Neuron (in vitro differentiated cells): Measurements from ENCODE around the gene SNX13.
A peak's percentile ranks its signal among the peaks of the same experiment; 100 is the strongest.

Experiments used
- H2AFZ ChIP-seq: one replicate; pipeline ENCODE4 v1.6.1; 2013; ENCODE audit warnings: low read depth, mild to moderate bottlenecking, inconsistent platforms, low read length, moderate library complexity
- H3K27me3 ChIP-seq: one replicate; pipeline ENCODE4 v1.6.1; 2013; ENCODE audit warnings: low read length; ENCODE audit not compliant: insufficient read depth
- H3K36me3 ChIP-seq: one replicate; pipeline ENCODE4 v1.6.1; 2013; ENCODE audit warnings: low read length; ENCODE audit not compliant: insufficient read depth
- H3K4me1 ChIP-seq: one replicate; pipeline ENCODE4 v1.6.1; 2013; ENCODE audit warnings: low read length; ENCODE audit not compliant: insufficient read depth
- H3K4me3 ChIP-seq: 2 replicates; pipeline ENCODE4 v1.5.1; 2013; ENCODE audit warnings: mild to moderate bottlenecking, low read length, moderate library complexity
- H3K9me3 ChIP-seq: one replicate; pipeline ENCODE4 v1.6.1; 2013; ENCODE audit warnings: low read length

Gene SNX13, protein sequence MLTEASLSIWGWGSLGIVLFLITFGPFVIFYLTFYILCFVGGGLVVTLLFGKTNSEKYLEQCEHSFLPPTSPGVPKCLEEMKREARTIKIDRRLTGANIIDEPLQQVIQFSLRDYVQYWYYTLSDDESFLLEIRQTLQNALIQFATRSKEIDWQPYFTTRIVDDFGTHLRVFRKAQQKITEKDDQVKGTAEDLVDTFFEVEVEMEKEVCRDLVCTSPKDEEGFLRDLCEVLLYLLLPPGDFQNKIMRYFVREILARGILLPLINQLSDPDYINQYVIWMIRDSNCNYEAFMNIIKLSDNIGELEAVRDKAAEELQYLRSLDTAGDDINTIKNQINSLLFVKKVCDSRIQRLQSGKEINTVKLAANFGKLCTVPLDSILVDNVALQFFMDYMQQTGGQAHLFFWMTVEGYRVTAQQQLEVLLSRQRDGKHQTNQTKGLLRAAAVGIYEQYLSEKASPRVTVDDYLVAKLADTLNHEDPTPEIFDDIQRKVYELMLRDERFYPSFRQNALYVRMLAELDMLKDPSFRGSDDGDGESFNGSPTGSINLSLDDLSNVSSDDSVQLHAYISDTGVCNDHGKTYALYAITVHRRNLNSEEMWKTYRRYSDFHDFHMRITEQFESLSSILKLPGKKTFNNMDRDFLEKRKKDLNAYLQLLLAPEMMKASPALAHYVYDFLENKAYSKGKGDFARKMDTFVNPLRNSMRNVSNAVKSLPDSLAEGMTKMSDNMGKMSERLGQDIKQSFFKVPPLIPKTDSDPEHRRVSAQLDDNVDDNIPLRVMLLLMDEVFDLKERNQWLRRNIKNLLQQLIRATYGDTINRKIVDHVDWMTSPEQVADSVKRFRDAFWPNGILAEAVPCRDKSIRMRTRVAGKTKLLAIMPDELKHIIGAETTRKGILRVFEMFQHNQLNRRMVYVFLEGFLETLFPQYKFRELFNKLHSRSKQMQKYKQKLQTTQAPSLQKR

GRCh38 chr7:17940302-17940883, at the start of gene SNX13:
SNX13 (minus strand) TSS chr7:17940494; CDS start chr7:17940295, 199 bp downstream.
- Histone ChIP-seq H3K4me1 (peaks cover 27% of the 10 kb centered on the region), H3K4me3 (peak within 1 kb of the TSS; percentile 68), H3K27me3 (no peaks in the 10 kb centered on the region), H3K9me3 (no peaks in the 10 kb centered on the region), H2AFZ (peak within 1 kb of the TSS; percentile 98), H3K36me3 (no peaks in the 10 kb centered on the region)

DNA sequence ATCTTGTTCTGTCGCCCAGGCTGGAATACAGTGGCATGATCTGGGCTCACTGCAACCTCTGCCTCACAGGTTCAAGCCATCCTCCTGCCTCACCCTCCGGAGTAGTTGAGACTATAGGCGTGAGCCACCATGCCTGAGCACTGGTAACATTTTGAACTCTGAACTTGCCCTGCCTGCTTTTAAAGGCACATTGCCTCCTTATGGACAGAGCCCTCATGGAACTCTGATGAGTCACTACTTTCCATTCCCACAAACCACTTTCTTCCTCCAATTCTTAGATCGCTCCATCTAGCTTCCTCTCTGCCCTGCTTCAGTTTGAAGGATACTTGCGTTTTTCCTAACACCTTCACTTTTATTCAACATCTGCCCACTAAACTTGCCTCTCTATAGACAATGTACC, 49.3 kb upstream of the SNX13 start:
- H3K4me1 ChIP-seq, result peaks cover 11% of the 10 kb centered on the region
- H3K27me3 ChIP-seq, result no peaks in the 10 kb centered on the region
- H2AFZ ChIP-seq, result no peak overlapping the region
- no peaks in the 10 kb centered on the region for H3K9me3 ChIP-seq
- no peaks in the 10 kb centered on the region for H3K36me3 ChIP-seq
- H3K4me3 ChIP-seq, result no peak overlapping the region

GRCh38 chr7:17988858-17989257, 48.6 kb upstream of the SNX13 start:
- Histone ChIP-seq H3K4me1 (peaks cover 4% of the 10 kb centered on the region), H3K9me3 (no peaks in the 10 kb centered on the region), H3K36me3 (no peaks in the 10 kb centered on the region), H2AFZ (no peak overlapping the region), H3K4me3 (no peak overlapping the region), H3K27me3 (no peaks in the 10 kb centered on the region)

- Histone ChIP-seq H3K36me3 (no peaks in the 10 kb centered on the region), H2AFZ (no peak overlapping the region), H3K4me1 (no peaks in the 10 kb centered on the region), H3K9me3 (no peaks in the 10 kb centered on the region), H3K27me3 (no peaks in the 10 kb centered on the region), H3K4me3 (no peak overlapping the region)
These were observed 47.8 kb upstream of the SNX13 start for GRCh38 chr7:17988141-17988540.

- H3K27me3 ChIP-seq, result no peaks in the 10 kb centered on the region
- no peaks in the 10 kb centered on the region for H3K9me3 ChIP-seq
- H3K4me3 ChIP-seq, result no peak overlapping the region
- no peaks in the 10 kb centered on the region for H3K36me3 ChIP-seq
- no peak overlapping the region for H2AFZ ChIP-seq
- no peaks in the 10 kb centered on the region for H3K4me1 ChIP-seq
These were observed 46.6 kb upstream of the SNX13 start for GRCh38 chr7:17986851-17987250.

DNA sequence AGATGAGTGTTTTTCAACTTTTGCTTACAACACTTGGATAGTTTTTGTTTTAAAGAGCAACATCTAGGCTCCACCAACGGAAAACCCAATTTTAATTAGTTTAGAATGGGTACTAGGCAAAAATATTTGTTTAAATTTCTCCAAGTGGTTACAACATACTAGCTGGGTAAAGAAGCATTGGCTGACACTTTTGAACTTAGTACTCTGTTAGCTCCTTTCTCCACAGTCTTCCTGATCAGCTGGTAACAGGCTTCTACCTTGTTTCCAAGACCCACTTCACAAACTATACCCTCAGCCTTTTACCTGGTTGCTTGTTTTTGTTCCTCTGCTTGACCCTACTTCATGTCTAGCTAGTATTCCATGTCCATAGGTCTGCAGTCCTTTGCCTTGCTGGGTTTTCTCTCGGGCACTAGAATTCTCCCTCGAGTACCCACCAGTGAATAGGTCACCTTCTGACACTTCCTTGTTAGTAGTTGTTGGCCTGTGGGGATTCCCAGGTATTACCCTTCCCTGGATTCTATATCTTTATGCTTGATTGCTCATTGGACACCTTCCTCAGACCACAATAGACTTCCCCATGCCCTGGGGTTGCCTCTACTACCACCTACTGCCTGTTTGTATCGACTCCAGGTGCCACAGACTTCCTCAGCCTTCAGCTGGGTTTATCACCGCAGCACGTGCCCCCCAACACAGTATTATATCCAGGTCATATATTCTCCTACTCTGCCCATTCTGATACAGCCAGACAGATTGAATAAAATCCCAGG, 45.4 kb upstream of the SNX13 start:
- no peaks in the 10 kb centered on the region for H3K36me3 ChIP-seq
- H3K4me3 ChIP-seq, result no peak overlapping the region
- no peaks in the 10 kb centered on the region for H3K27me3 ChIP-seq

DNA sequence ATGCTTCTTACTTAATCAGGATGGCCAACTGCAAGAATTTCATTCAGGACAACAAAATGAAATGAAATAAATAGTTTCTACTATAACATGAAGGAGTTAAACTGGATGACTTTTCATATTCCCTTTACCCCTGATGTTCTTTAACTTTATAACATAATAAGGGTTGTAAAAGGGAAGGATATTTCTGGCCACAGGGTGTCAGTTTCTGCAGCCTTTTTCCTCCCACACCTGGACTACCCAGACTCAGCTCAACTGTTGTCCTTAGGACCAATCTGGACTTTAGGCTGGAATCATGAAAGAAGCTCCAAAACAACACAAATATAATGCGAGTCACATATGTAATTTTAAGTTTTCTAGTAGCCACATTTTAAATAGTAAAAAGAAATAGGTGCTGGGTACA, 44.0 kb upstream of the SNX13 start:
- no peak overlapping the region for H3K4me3 ChIP-seq
- no peaks in the 10 kb centered on the region for H3K36me3 ChIP-seq
- H2AFZ ChIP-seq, result no peak overlapping the region
- no peaks in the 10 kb centered on the region for H3K9me3 ChIP-seq
- no peaks in the 10 kb centered on the region for H3K4me1 ChIP-seq
- H3K27me3 ChIP-seq, result no peaks in the 10 kb centered on the region

More for the DNA sequence above, 45.4 kb upstream of the SNX13 start:
- no peaks in the 10 kb centered on the region for H3K4me1 ChIP-seq
- no peaks in the 10 kb centered on the region for H3K9me3 ChIP-seq
- H2AFZ ChIP-seq, result no peak overlapping the region

- no peak overlapping the region for H2AFZ ChIP-seq
- H3K36me3 ChIP-seq, result no peaks in the 10 kb centered on the region
- H3K9me3 ChIP-seq, result no peaks in the 10 kb centered on the region
- H3K4me3 ChIP-seq, result no peak overlapping the region
- H3K4me1 ChIP-seq, result no peaks in the 10 kb centered on the region
- no peaks in the 10 kb centered on the region for H3K27me3 ChIP-seq
These were observed 43.1 kb upstream of the SNX13 start for GRCh38 chr7:17983221-17984062.

DNA sequence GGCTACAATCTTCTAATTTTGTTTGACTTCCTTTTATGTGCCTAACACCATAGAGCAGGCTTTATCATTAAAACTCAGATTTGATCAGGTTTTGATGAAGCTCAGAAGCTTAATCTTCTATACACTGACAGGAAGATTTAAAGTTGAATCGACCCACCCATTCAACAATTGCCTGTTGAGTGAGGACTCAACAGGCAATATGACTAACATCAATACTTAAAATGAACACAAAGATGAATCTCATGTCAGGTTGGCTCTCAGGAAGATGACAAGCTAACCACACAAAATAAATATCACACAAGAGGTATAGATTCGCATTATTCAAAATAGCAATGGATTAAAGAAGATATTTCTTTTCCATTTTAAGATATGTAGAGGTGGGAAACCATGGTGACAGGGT, 36.7 kb upstream of the SNX13 start:
- H2AFZ ChIP-seq, result no peak overlapping the region
- no peaks in the 10 kb centered on the region for H3K36me3 ChIP-seq
- H3K27me3 ChIP-seq, result no peaks in the 10 kb centered on the region
- H3K4me1 ChIP-seq, result no peaks in the 10 kb centered on the region
- no peaks in the 10 kb centered on the region for H3K9me3 ChIP-seq
- H3K4me3 ChIP-seq, result no peak overlapping the region

- no peak overlapping the region for H2AFZ ChIP-seq
- no peaks in the 10 kb centered on the region for H3K27me3 ChIP-seq
- no peaks in the 10 kb centered on the region for H3K36me3 ChIP-seq
- no peaks in the 10 kb centered on the region for H3K9me3 ChIP-seq
- no peaks in the 10 kb centered on the region for H3K4me1 ChIP-seq
- H3K4me3 ChIP-seq, result no peak overlapping the region
These were observed 31.1 kb upstream of the SNX13 start for GRCh38 chr7:17971411-17971810.

- Histone ChIP-seq H2AFZ (no peak overlapping the region), H3K36me3 (no peaks in the 10 kb centered on the region), H3K9me3 (no peaks in the 10 kb centered on the region), H3K4me1 (no peaks in the 10 kb centered on the region), H3K4me3 (no peak overlapping the region), H3K27me3 (no peaks in the 10 kb centered on the region)
These were observed 28.8 kb upstream of the SNX13 start for GRCh38 chr7:17968791-17969715.
